Measurements from ENCODE around the gene NXPH4.

NXPH4 gene

DNA sequence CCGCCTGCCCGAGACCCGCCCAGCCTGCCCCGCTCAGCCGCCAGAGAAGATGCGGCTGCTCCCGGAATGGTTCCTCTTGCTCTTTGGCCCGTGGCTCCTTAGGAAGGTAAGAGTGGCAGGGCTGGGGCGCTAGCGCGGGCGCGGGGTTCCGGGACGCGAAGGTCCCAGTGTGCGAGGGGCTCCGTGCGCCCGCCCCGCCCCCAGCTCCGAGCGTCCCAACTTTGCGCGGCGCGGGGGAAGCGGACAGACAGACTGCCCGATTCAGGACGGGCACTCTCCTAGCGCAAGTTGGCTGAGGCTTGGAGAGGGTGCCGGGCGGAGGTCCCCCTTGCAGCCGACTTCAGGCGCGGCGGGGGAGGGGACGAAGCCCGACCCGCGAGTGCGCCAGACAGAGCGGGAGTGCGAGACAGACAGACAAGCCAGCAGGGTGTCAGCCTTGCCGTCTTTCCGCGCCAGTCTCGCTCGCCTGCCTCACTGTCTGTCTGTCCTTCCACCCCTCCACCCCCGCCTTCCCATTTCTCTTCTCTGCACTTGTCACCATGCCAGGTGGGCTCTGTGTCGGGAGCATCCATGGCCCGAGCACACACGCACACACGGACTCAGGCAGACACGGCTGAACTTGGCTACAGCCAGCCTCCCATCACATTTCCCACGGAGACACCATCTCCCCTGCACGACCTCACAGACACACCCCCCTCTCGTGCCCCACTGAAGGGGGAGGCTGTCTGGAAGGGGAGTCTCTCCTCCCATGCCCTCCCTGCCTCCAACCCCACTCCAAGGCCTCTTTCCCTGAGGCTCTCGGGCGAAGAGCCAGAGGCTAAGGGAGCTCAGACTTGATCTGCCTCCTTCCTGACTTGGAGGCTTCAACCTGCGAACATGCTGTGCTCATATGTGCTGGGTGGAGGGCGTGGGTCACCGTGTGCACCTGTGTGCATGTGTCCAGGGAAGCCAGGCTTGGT lies 606 bp downstream of the NXPH4 start:
- Mint-ChIP-seq H3K4me1 (peaks cover 78% of the 10 kb centered on the region), H3K27me3 (peaks cover 79% of the 10 kb centered on the region), H3K4me3 (peak overlapping the region; percentile 84), H3K9me3 (no peaks in the 10 kb centered on the region), H3K27ac (no peak overlapping the region), H3K36me3 (no peaks in the 10 kb centered on the region)
- no peak for ATAC-seq

DNA sequence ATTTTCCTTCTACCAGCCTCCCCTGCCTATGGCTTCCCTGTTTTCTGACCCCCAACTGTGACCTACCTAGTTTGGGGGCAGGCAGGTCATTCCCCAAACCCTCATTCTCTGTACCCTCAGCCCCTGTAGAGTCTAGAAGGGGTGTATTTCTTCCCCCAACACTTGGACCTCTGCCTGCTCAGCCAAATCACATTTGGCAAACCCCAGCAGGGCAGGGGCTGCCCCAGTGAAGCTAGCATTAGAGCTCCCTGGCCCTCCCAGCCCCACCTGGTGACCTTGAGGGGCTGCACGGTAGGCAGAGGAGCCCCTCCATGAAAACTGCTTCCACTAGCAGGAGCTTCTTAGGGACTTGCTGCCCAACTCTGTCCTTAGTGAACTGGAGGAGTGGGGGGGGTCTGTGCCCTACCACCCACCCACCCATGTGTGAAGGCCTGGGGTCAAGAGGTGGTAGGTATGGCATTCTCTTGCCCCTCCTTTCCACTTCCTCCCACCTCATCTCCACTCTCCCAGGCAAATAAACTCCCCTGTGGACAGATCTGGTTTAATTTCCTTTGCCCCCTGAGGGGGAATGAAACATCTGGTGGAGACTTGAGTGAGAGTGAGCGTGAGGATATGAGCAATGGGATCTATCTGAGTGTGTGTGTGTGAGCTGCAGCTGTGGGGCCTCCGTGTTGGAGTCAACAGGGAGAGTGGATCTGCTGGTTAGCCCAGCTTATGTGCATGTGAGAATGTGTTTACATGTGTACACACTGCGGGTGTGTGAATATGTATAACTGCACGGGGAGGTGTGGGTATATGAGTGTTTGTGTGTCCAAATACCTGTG lies 1.6 kb downstream of the NXPH4 start:
- Mint-ChIP-seq H3K4me3 (peak overlapping the region; percentile 34), H3K9me3 (no peaks in the 10 kb centered on the region), H3K27me3 (peaks cover 89% of the 10 kb centered on the region), H3K36me3 (no peaks in the 10 kb centered on the region), H3K4me1 (peaks cover 83% of the 10 kb centered on the region), H3K27ac (no peak overlapping the region)
- ATAC-seq: no peak

- H3K36me3 Mint-ChIP-seq: no peaks in the 10 kb centered on the region
- no peak for ATAC-seq
- no peak overlapping the region for H3K4me3 Mint-ChIP-seq
- H3K4me1 Mint-ChIP-seq: peaks cover 82% of the 10 kb centered on the region
- H3K27ac Mint-ChIP-seq: no peak overlapping the region
- H3K9me3 Mint-ChIP-seq: no peaks in the 10 kb centered on the region
- peaks cover 89% of the 10 kb centered on the region for H3K27me3 Mint-ChIP-seq
These were observed 2.8 kb downstream of the NXPH4 start for GRCh38 chr12:57219205-57219992.

- no peaks in the 10 kb centered on the region for H3K36me3 Mint-ChIP-seq
- peaks cover 86% of the 10 kb centered on the region for H3K27me3 Mint-ChIP-seq
- no peak overlapping the region for H3K4me3 Mint-ChIP-seq
- peaks cover 74% of the 10 kb centered on the region for H3K4me1 Mint-ChIP-seq
- H3K9me3 Mint-ChIP-seq: no peaks in the 10 kb centered on the region
- no peak overlapping the region for H3K27ac Mint-ChIP-seq
- no peak for ATAC-seq
These were observed 3.6 kb downstream of the NXPH4 start for GRCh38 chr12:57219993-57220754.

DNA sequence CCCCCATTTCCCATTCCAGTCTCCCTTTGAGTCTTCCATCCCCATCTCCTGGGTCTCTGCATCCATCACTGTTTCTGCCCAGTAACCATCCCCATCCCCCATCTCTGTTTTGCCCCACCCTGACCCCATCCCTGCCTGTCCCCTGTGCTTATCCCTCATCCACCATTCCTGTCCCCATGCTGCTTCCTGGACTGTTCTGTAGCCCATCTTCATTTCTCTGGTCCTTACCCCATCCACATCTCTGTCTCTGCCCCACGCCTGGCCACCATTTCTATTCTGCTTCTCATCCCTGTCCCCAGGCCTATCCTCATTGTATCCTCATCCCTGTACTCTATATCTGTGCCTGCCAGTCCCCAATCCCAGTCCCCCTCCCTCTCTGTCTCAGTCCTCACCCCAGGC lies 4.2 kb downstream of the NXPH4 start:
- Mint-ChIP-seq H3K9me3 (no peaks in the 10 kb centered on the region), H3K27ac (no peak overlapping the region), H3K4me1 (peaks cover 73% of the 10 kb centered on the region), H3K4me3 (no peak overlapping the region), H3K27me3 (peaks cover 80% of the 10 kb centered on the region), H3K36me3 (no peaks in the 10 kb centered on the region)
- ATAC-seq: no peak

- Mint-ChIP-seq H3K27ac (no peak overlapping the region), H3K9me3 (no peaks in the 10 kb centered on the region), H3K36me3 (no peaks in the 10 kb centered on the region), H3K4me3 (no peak overlapping the region), H3K27me3 (peaks cover 81% of the 10 kb centered on the region), H3K4me1 (peaks cover 75% of the 10 kb centered on the region)
- ATAC-seq: no peak
These were observed 4.7 kb downstream of the NXPH4 start for GRCh38 chr12:57221169-57221917.

- no peak overlapping the region for H3K27ac Mint-ChIP-seq
- ATAC-seq: no peak
- peaks cover 82% of the 10 kb centered on the region for H3K27me3 Mint-ChIP-seq
- peaks cover 81% of the 10 kb centered on the region for H3K4me1 Mint-ChIP-seq
- H3K4me3 Mint-ChIP-seq: no peak overlapping the region
- no peaks in the 10 kb centered on the region for H3K9me3 Mint-ChIP-seq
- H3K36me3 Mint-ChIP-seq: no peaks in the 10 kb centered on the region
These were observed 5.9 kb downstream of the NXPH4 start for GRCh38 chr12:57222286-57223190.

DNA sequence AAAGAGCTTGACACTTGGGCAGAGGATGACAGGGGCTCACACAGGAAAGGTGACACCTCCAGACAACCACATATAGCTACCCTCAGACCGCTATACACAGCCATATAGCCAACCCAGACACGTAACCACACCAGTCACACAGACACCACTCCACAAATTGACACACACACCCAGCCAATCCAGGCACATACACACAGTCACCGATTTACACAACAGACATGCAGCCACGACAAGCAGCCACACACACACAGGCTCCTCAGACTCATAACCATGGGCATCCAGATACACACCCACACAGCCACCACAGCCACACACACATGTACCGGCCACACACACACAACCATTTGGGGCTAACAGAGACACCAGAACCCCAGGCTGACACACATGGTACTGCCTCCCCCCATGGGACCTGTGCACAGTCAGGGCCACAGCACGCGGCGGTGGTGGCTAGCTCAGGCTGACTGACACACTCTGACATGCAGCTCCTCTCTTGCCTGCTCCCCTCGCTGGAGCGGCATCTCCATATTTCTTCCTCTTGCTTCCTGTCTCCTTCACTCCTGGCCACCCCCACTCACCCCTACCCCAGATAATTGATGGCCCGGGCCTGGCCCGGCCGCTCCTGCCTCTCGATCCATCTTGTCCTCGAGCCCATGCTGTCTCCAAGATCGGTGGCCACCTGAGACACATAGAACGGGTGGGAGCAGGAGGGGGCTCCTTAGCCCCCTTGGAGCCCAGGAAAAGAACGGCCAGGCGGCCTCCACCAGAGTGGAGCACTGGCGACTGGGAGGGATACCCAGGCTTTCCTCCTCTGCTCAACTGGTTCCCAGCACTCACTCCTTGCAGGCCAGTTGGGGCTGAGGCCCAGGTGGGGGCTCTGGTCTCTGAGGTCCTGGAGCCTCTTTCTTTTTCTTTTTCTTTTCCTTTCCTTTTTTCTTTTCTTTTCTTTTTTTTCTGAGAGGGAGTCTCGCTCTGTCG lies 6.9 kb downstream of the NXPH4 start:
- Mint-ChIP-seq H3K9me3 (no peaks in the 10 kb centered on the region), H3K27ac (no peak overlapping the region), H3K4me3 (no peak overlapping the region), H3K4me1 (peaks cover 76% of the 10 kb centered on the region), H3K36me3 (no peaks in the 10 kb centered on the region), H3K27me3 (peaks cover 73% of the 10 kb centered on the region)
- ATAC-seq: peak; percentile 3

GRCh38 chr12:57224278-57224972 lies 7.8 kb downstream of the NXPH4 start:
- no peak overlapping the region for H3K27ac Mint-ChIP-seq
- no peak overlapping the region for H3K4me3 Mint-ChIP-seq
- no peaks in the 10 kb centered on the region for H3K9me3 Mint-ChIP-seq
- ATAC-seq: no peak
- H3K36me3 Mint-ChIP-seq: no peaks in the 10 kb centered on the region
- H3K27me3 Mint-ChIP-seq: peaks cover 63% of the 10 kb centered on the region
- peaks cover 76% of the 10 kb centered on the region for H3K4me1 Mint-ChIP-seq

GRCh38 chr12:57224973-57225679 lies 8.5 kb downstream of the NXPH4 start:
- Mint-ChIP-seq H3K4me3 (peak overlapping the region; percentile 18), H3K27me3 (peaks cover 56% of the 10 kb centered on the region), H3K27ac (peak overlapping the region; percentile 35), H3K4me1 (peaks cover 77% of the 10 kb centered on the region), H3K9me3 (no peaks in the 10 kb centered on the region), H3K36me3 (peaks cover 2% of the 10 kb centered on the region)
- ATAC-seq: peak; percentile 34

- H3K9me3 Mint-ChIP-seq: no peaks in the 10 kb centered on the region
- H3K36me3 Mint-ChIP-seq: peaks cover 8% of the 10 kb centered on the region
- H3K27ac Mint-ChIP-seq: peak overlapping the region; percentile 35
- H3K27me3 Mint-ChIP-seq: peaks cover 50% of the 10 kb centered on the region
- H3K4me3 Mint-ChIP-seq: no peak overlapping the region
- peaks cover 80% of the 10 kb centered on the region for H3K4me1 Mint-ChIP-seq
- ATAC-seq: no peak
These were observed 9.2 kb downstream of the NXPH4 start for GRCh38 chr12:57225680-57226210.
